ENCODE measurements around the gene UTP25.
A peak's percentile ranks its signal among the peaks of the same experiment; 100 is the strongest.

Gene UTP25

DNA sequence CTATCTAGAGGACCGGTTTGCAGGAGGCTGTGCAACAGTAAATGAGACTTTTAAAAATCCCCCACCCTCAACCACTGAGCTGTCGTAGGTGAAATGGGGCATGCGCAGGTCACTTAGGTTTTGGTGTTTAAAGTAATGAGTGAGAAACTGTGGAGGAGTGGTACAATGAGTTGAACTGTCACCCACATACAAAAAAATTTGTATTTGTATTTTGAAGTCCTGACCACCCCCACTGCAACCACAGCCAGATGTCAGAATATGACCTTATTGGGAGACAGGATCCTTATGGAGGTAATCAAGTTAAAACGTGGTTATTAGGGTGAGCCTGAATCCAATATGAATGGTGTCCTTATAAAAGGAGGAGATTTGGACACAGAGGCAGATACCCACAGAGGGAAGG is 20.3 kb upstream of the UTP25 start:
- DNase-seq, result no peak

DNA sequence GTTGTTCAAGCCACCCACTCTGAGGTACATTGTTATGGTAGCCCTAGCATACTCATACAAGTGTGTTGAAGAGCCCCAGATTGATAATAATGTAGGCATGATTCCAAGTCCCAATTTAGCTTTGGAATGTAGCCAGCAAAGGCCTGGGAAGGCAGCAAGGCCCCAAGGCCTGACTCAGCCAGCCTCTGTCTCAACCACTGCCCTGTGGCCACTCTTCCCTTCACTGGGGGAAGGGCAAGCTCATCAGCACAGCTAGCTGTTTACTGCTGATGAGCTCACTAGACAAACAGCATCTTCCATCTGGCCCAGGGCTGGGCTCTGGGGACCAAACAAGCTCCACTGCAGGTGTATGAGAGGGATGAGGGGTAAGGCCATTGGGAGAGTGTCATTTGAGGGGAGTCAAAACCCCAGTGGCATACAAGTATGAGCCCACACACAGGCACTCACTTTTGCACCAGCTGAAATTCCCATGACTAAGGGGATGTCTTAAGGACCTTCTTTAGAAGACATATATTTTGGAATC is 19.7 kb upstream of the UTP25 start:
- no peak for DNase-seq

DNA sequence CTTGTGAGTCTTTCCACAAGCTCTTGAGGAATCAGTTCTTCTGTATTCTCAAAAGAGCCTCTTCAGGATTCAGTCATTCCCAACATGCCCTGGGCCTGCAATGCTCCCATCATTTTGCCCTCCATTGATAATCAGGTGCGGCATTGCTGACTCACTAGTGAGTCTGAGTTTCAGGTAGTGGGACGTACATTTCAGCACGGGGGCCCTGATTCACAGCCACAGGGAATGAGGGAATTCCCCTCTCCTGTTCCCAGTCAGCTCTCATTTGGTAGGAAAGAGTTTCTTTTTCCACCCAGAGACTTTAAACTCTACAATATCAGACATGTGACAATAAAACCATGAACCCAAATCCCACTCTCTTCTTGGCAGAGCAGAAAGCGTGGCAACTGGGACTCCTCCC is 18.2 kb upstream of the UTP25 start:
- DNase-seq, result no peak

DNA sequence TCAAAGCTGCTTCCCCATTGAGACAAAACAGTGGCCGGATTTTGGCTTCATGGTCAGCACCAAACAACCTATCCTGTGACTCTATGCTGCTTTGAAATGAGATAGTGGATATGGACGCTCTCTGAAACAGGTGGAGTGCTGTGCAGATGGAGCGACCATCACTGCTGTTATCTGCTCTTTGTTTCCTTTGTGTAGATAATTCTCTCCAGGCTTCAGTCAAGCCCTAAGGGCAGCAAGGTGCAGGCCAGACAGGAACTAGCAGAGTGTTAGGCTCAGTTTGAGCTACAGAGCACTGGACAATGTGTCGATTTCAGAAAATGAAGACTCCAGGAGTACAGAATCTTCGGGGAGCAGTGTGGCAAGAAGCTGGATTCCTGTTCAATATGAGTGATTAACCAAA is 17.0 kb upstream of the UTP25 start:
- DNase-seq, result no peak

DNA sequence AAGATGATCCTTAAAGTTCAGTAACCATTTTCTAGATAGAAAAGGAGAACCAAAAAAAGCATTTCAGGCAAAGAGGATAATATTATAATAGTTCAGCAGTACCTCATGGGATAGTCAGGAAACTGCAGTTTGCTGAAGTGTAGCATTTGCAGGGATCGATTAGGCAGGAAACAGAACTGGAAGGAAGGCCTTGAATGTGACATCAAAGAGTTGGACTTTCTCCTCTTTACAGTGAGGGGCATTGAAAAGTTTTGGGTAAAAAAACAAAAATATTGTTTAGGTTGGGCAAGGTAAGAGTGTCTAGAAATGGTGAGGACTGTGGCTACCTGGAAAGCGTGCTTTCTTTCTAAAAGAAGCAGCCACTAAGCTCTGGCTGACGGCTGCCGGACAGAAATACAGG is 13.9 kb upstream of the UTP25 start:
- DNase-seq, result no peak

DNA sequence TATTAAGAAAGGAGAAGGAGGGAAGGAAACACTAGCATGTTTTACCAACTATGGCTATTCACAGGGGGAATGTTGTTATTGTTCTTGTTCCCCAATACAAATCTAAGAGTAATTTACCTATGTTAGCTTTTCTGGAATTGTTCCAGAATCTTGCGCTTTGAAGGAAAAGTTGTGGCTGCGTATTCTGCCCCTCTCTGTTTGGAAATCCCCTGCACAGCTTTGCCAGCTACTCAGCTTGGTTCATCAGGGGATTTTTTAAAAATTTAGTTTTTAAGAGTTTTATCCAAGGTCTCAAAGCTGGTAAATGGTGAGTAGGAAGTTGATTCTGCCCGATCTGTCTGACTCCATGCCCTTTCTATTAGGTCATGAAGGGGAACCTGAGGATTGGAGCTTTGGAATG is 12.3 kb upstream of the UTP25 start:
- peak; percentile 12 for DNase-seq

DNA sequence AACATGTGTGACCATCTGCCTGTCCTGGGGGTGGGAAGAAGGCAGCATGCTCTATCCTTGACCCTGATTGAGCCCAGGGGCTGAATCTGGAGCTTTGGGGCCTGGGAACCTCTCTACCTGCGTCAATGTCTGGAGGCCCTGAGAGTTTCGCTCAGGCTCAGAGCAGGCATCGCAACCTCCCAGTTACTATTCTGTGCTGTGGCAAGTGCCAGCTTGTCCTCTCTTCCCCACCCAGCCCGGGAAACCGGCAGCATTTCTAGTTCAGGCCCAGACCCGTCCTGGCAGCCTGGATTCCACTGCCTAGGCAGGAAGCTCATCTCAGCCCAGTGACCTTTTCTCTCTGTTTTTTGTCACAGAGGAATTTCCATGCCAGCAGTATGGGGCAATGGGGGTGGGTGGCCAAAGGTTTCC is 11.8 kb upstream of the UTP25 start:
- no peak for DNase-seq

DNA sequence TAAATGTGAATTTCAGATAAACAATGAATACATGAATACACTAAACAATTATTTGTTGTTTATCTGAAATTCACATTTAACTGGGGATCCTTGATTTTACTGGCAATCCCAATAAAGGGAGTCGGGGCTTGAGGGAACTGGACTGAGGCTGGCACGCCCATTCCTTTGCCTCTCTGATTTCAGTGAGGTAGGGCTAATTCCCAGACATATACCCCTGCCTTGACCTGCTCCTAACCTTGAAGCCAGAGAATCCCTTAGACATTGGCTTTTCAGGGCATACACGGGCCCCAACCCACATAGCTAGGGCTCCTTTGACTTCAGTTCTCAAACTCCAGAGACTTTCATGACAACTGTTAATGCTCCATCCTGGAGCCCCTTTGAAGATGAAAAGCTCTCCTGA is 10.8 kb upstream of the UTP25 start:
- DNase-seq, result no peak

DNA sequence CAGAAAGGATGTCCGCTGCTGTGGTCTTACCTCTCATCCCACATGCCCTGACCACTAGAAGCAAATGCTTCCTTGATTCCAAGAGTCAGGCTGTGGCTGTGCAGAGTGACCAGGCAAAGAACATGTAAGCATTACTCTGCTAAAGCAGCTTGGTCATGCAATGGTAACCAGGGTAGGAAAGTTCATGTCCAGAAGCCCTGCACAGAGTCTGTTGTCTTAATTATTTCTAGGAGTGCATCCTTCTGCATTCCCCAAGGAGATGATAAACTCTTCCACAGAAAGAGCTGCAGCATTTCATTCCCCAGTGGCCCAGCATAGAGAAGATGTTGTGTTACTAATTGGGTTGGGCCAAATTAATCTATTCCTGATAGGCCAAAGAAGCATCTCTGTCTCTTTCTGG is 10.1 kb upstream of the UTP25 start:
- no peak for DNase-seq

DNA sequence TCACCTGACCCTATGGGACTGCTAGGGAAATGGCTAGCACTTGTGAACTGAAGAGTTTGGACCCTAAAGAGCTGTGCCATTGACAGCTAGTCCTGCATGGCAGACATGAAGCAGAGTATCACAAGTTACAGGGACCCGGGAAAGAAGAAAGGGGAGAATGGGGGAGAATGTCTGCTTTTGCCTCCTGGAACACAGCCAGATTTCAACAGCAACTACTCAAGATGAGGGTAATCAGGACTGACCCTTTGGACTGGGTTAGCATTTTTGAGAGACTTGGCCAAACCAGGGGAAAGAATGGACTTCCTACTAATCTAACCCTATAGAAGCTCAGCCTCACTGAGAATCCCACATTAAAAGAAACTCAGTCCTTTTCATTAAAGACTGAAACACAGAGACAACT is 8.7 kb upstream of the UTP25 start:
- DNase-seq, result no peak

DNA sequence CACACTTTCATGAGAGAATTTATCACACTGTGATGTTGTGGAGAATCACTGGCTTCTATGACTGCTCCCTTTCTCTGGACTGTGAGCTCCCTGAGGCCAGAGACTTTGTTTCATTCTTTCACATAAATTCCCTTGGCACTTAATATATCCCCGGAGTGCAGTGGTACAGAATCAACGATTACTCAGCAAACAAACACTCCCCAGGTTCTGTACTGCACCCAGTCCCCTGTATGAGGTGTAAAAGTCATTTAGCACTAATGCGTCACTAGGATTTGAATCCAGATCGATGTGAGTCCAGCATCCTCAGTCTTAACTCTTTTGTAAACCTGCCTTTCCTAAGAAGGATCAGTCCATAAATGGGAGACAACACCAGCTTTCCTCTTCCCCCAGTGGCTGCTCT is 6.8 kb upstream of the UTP25 start:
- no peak for DNase-seq

DNA sequence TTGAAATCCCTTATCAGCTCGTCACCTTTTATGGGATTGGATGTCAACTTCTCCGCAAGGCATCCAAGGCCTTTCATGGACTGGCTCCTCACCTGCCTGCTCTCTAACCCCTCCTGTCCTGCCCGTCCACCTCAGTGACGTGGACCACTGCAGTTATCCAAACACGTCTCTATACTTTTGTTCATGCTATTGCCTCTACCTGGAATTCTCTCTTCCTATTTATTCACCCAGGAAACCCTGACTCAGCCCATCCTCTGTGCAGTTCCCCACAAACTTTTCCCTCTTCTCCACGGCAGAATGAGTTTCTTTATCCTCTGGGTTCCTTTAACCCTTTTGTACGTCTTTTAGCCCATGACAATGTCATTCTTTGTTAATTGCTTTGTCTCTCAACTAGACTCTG is 5.1 kb upstream of the UTP25 start:
- no peak for DNase-seq

DNA sequence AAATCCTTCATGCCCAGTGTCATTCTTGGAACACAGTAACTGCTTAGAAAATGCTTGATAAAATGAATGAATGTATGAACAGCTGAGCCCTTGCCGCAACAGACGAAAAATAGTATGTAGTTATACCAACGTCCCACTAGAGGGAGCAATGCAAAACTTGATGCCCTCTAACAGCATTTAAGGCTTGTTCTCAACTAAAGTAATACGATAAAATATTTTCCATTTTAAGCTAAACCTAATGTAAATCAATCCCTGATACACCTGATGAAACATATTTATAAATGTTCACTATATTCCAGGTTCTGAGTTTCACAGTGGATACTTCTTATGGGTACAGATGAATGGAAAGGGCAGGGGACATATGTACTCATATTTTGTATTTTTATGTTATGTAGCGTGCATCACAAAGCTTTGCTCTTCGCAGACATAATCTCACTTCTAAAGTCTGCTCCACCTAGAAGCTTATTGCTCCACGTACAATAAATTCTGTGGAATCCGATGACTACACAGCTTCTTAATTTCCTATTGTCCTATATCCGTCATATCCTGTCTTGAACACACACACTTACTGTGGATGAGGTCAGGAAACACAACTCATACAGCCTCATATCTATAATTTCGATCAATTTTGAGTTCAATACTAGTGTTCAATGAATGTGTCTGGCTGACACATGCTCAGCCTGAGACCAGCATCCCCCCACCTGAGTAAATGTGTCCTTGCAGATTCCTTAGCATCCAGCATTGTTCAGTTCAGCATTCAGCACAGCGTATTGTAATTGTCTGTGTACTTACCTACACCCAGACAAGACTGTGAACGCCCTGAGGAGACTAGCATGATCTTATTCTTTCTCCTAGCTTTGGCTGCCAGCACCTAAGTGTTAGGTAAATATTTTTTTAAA is 4.4 kb upstream of the UTP25 start:
- peak; percentile 65 for DNase-seq

DNA sequence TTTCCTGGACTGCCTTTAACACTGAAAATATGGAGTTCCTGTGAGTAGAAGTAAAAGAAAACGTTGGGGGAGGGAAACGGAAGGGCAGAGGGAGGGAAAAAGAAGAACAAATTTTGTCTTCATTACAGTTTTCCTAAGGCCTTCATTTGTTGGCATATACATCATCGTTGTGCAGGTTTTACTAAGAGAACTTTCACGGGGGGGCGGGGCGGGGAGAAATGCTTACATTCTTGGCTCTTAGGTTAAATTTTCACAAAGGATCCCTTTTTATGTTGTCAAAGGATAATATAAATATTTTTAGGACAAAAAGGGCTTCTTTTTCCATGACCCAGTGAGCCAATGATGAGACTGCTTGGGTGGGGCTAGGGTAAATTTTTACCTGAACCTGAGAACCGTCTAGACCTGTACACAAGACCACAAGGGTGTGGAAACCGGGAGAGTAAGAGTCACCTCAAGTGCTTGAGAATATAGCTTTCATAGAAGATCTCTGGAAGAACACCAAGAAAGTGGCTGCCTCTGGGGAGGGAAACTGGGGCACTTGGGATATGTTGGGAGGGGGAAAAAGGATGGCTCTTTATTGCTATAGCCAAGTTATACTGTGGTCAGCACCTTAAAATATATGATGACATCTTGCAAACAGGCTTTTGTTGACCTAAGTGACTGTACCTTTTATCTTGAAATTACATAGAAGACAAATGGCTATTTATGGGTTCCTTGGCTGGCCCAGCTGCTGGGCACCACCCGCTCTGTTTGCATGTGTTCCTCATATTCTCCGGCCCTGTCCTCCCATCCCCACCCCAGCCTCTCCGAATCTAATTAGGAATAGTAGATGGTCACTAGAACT is 2.0 kb upstream of the UTP25 start:
- no peak for DNase-seq

DNA sequence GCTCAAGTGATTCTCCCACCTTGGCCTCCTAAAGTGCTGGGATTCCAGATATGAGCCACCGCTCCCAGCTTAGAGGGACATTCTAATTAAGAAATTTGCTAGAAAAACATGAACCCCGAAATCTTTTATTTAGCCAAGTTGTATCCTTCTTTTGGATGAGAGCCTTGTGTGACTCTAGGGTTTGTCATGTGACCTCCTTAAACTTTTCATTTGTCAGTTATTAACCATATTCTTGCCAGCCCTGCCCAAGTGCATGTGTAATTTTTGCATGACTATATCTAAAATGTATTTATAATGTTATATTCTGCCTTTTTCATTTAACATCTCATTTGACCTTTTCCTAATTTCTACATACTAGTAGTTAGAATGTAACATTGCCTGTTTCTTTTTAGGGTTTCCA is 1.9 kb downstream of the UTP25 start:
- no peak for DNase-seq

DNA sequence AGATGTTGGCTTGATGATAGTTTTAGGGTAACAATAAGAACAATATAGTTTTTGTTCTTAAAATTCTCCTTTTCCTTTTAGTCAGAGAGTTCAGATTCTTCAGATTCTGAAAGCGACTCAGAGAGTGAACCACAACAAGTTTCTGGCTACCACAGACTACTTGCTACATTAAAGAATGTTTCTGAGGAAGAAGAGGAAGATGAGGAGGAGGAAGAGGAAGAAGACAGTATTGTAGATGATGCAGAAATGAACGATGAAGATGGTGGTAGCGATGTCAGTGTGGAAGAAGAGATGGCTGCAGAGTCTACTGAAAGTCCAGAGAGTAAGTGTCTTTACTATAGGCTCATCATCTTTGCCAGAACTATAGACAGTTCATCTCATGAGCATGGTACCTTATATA is 3.0 kb downstream of the UTP25 start:
- no peak for DNase-seq

DNA sequence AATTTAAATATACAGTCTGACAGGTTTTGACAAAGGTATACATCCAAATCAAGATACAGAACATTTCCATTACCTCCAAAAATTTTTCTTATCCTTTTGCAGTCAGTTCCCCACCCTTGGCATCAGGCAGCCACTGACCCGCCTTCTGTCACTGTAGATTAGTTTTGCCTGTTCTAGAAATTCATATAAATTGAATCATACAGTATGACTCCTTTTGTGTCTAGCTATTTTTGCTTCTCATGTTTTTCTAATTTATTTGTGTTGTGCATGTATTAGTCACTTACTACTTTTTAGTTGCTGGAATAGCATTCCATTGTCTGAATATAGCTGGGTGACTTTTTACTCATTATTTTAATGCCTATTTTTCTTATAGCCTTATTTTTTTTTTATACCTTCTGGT is 3.8 kb downstream of the UTP25 start:
- no peak for DNase-seq

DNA sequence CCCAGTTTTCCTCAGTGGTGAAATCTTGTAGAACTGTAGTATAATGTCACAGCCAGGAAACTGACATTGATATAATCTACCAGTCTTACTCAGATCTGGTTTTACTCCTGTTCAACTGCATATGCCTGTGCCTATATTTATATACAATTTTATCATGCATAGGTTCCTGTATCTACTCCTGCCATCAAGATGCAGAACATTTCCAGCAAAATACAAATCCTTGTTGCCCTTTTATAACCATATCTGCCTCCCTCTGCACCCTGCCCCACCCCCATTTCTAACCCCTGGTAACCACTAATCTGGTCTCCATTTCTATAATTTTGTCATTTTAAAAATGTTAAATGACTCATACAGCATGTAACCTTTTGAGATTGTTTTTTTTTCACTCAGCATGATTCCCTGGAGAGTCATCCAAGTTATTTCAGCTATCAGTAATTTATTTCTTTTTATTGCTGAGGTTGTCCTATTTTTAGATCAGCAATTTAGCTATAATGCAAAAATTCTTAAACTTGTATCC is 8.1 kb downstream of the UTP25 start:
- no peak for DNase-seq

DNA sequence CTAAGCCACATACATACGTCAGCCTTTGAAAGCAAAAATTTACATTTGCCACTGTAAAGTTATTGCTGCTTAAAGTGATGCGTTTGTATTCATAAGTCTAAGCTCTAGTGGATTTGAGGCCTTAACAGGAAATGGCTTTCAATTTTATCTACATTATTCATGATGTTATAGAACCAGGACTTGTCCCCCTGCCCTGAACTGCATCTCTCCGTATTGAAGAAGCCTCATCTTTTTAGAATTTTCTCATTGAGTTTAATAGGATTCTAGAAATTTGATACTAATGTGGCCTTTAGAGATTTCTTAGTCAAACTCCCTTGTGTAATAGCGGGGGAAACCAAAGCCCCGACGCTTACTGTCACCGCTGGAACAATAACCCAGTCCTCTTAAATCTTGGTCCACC is 9.9 kb downstream of the UTP25 start:
- DNase-seq, result no peak

DNA sequence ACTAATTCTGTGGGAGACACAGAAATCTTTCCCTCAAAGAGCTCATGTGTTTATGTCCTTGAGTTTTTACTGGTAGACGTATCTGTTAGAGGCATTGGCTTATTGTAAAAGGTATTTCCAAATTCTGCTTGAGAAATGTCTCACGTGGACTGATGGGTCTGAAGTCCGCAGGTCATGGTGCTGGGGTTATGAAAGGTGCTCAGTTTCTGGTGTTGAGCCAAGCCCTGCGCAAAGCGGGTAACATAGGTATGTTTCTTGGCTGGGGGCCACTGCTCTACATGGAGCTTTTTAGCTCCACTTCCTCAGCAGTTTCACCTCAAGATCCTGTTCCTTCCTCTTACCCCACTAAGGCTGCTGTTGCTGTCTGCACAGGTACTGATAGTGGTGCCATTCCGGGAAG is 10.8 kb downstream of the UTP25 start:
- DNase-seq, result no peak

DNA sequence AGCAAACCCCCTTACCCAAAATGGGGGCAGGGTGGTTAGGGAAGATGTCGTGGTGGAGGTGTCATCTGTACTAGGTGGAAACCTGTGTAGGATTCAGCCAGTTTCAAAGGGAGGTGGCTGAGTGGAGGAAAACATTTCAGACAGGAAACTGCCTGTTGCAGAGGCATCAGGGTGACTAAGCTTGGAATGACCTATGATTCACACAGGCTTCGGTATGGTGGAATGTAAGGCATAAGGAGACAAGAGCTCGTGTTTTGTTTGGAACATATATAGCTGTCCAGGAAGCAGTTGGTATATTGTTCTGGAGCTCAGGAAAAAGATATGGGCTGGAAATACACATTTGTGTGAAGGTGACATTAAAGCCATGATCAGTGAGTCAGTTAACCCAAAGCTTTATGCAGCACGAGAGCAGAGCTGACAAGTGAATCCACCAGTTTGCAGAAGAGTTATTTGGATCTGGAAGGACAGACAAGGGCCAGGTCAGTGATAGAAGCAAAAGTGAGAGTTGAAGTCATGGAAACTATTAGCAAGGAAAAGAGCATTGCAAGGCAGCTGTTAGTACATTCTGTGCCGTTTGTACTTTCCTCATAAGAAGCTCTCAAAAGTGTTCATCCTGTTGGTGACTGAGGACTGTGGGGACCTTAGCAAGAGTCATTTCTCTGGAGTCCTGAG is 12.2 kb downstream of the UTP25 start:
- DNase-seq, result no peak

DNA sequence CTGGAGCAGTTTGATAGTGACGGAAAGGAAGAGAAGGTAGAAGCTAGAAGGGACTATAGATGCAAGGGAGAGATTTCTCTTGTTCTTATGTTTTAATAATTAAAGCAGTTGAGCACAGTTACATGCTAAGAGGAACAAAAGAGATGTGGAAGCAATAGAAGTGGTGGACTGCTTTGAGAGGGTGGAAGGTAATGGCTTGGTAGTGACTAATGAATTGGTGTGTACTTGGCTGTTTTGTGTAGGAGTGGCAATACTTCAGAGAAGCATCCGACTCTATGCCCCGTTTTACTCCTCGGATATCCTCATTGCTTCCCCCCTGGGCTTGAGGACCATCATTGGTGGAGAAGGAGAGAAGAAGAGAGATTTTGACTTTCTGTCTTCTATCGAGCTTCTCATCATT is 12.8 kb downstream of the UTP25 start:
- DNase-seq, result no peak

DNA sequence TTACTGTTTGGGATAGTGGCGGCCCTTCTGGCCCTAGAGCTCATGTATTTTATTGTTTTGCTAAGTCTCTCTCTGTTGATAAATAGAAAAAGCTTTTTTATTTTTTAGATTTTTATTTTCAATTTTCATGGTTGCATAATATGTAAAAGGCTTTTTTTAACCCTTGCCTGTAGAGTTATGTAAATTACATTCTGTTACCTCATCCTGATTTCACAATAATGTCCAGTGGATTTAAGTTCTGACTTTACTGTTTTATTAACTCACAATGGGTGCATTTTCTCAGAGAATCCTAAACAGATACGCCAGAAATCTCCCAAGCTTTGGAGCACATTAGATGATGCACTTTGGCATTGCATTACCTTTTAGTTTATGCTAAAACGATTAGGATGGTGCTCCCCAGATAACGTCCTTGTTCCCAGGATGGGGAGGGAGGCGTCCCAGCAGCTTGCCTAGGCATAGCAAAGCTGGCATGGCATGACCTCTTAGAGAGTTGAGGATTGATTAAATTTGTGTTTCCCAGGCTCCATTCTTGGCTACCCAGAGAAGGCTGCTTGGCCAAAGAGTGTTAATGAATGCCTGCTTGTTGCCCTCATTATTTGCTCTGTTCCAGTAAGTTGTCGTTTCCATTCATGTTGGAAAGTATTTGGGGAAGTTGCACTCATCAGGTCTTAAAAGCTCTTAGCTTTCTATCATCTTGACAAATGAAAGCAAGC is 17.1 kb downstream of the UTP25 start:
- DNase-seq, result no peak

All from CD4-positive, alpha-beta T cell treated with Interleukin-12 subunit alpha and Interleukin-12 subunit beta, for 1 hour (primary cell).